ENCODE data around the gene HAGHL. TPM values are rescaled to one million over a fixed set of nuclear protein-coding genes. Genes with fewer than 3 reads are reported as not detected.

Gene HAGHL
- total and polyA plus RNA-seq, 12 donors, result 0.35 to 63.5 (median 6.0) TPM; not detected in 1

DNA sequence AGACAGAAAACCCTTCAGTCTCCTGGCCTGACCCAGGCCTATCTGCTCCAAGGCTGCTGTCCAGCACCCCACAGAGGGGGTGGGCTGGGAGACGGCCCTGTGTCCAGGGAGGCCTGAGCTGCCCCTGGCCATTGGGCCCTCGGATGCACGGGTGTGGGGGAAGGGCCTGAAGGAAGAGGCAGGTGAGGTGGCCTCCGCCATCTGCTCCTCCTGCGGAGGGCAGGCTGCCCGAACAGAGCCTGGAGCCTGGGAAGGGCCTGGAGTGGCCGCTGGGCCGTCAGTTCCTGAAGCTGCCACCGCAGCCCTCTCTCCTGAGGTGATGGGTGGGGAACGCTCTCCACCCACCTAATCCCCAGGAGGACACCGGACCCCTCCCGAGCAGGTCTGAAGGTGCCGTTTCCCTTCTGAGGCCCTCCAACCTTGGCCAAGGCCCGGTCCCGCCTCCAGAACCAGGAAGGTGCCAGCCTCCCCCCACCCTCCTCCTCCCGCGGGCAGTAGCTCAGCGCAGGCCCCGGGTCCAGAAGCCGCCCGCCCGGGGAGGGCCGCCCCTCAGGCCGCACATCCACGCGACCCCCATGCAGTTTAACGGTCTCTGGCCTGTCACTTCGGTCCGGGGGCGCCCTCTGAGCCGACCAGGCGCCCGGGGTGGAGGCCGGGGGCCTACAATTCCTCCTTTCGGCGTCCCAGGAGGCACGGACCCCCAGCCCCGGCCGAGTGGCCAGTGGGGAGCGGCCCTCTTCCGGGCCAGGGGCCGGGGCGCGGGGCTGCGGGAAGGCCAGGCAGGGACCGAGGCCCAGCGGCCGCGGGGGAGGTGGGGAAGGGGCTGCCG, 22.1 kb upstream of the HAGHL start:
- Histone ChIP-seq H3K27me3 (peaks cover 69% of the 10 kb centered on the region), H3K4me3 (no peak overlapping the region), H3K9me3 (replicated peaks in 1 of 3) (no peaks in the 10 kb centered on the region), H3K4me1 (replicated peaks in 1 of 2) (peaks cover 4 to 8% of the 10 kb centered on the region in 2 donors), H3K27ac (peak overlapping the region in 1 of 5 donors; percentile 52), H3K36me3 (replicated peaks in 1 of 2) (no peaks in the 10 kb centered on the region)
- DNase-seq, result no peak
- TF ChIP-seq, protein P1, sequence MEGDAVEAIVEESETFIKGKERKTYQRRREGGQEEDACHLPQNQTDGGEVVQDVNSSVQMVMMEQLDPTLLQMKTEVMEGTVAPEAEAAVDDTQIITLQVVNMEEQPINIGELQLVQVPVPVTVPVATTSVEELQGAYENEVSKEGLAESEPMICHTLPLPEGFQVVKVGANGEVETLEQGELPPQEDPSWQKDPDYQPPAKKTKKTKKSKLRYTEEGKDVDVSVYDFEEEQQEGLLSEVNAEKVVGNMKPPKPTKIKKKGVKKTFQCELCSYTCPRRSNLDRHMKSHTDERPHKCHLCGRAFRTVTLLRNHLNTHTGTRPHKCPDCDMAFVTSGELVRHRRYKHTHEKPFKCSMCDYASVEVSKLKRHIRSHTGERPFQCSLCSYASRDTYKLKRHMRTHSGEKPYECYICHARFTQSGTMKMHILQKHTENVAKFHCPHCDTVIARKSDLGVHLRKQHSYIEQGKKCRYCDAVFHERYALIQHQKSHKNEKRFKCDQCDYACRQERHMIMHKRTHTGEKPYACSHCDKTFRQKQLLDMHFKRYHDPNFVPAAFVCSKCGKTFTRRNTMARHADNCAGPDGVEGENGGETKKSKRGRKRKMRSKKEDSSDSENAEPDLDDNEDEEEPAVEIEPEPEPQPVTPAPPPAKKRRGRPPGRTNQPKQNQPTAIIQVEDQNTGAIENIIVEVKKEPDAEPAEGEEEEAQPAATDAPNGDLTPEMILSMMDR (IDR thresholded peaks at IDR 0.05), result no peak
- TF ChIP-seq POLR2A (IDR thresholded peaks at IDR 0.05), result no peak
- WGBS, 4 donors, result 9 to 31% (median 10%) methylated on average over 5 to 50 of the region's 50 CpGs
- intact Hi-C loops (cut with DNase I), result loop anchor here in 1 of 2 donors (5.0 kb wide), 1 partner anchor 78 kb away; no protein-coding TSS in a partner anchor

DNA sequence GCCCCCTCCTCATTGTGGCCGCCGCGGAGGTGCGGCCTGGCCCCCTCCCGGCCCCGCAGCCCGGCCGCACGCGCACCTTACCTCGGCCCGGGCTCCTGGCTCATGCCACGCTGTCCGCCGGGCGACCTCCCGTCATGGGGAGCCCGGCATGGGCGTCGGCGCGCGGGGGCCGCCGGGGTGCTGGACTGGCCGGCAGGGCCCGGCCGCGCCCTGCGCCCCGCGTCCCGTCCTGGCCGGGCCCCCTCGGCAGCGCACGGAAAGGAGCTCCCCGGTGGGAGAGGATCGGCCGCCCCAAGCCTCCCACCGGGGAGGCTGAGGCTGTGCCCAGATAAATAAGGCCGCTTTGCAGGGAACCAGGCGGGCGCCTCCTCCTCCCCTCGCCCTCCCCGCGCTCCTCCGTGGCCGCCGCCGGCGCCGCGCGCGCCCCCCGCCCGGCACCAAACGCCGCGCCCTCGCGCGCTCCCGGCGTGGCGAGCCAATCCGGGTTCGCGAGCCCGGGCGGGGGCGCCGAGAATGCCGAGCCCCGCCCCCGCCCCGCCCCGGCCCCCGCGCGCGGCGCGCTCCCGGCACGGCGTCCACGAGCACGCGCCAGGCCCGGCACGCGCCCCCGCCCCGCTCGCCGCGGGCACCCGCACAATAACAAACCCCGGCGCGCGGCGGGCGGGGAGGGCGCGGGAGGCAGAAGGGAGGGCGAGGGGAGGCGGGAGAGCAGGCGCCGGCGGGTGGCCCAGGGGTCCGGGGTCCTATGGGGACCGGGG, 21.3 kb upstream of the HAGHL start, which contains the start of gene FBXL16:
FBXL16 (minus strand) TSS at position 371 of the 758 bp plus-strand sequence. CDS start 8,396 bp downstream, outside the sequence.
- no peak for DNase-seq
- no peak within 1 kb of the TSS for H3K4me3 ChIP-seq
- intact Hi-C loops (cut with DNase I), result loop anchor here in 1 of 2 donors (5.0 kb wide), 1 partner anchor 77 kb away; no protein-coding TSS in a partner anchor
- no peak for TF ChIP-seq POLR2A (IDR thresholded peaks at IDR 0.05)
- TF ChIP-seq, protein P1 (IDR thresholded peaks at IDR 0.05), result no peak
- peaks cover 3 to 4% of the 10 kb centered on the region in 2 donors for H3K4me1 ChIP-seq (replicated peaks in 1 of 2)
- peaks cover 60% of the 10 kb centered on the region for H3K27me3 ChIP-seq
- H3K9me3 ChIP-seq (replicated peaks in 1 of 3), result no peaks in the 10 kb centered on the region
- H3K27ac ChIP-seq, result peak within 1 kb of the TSS in 1 of 5 donors; percentile 52
- H3K36me3 ChIP-seq (replicated peaks in 1 of 2), result no peaks in the 10 kb centered on the region
- 0 to 1% (median 1%) methylated on average over 1 to 115 of the region's 115 CpGs; no CpG with 5 or more reads in 1 of the 4 donors for WGBS, 4 donors

DNA sequence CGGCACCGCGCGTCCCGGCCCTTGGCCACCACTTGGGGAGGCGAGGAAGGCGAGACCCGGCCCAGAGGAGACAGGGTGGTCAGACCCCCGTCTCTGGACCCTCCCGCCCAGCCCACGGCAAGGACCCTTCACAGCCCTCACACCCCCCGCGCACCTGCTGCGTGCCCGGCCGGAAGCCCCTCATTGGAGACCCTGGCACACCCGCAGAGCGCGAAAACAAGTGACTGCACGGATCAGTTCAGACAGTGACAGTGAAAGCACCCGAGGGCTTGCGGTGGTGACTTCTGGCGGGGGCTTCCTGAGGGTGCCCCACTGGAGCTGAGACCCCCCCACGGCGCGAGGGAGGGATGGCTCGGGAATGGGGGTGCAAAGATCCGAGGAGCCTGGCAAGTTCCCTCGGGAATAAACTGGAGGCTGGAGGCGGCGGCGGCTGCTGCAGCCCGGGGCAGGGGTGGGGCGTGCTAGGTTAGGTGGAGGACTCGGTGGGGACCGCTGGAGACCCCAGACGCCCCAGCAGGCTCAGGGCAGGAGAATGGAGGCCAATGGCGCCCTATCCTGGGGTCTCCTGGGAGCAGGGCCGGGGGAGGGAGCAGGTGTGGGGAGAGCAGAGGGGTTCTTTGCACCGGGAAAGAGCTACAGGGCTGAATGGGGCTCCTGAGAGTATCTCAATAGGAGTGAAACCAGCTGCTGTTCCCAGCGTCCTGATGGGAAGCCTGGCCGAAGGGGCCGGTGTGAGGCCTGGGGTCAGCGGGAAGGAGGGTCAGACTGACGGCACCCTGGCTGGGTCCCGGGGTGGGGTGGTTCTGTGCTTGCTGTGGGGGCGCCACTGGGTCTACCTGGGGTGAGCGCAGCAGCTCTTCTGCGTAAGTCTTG, 20.5 kb upstream of the HAGHL start:
- H3K36me3 ChIP-seq (replicated peaks in 1 of 2), result no peaks in the 10 kb centered on the region
- DNase-seq, result no peak
- H3K9me3 ChIP-seq (replicated peaks in 1 of 3), result no peaks in the 10 kb centered on the region
- WGBS, 4 donors, result 5 to 6% (median 5%) methylated on average over 20 to 49 of the region's 49 CpGs; no CpG with 5 or more reads in 1 of the 4 donors
- peaks cover 58% of the 10 kb centered on the region for H3K27me3 ChIP-seq
- H3K4me3 ChIP-seq, result no peak overlapping the region
- peak overlapping the region in 1 of 5 donors; percentile 44 for H3K27ac ChIP-seq
- intact Hi-C loops (cut with DNase I), result loop anchor here in 1 of 2 donors (5.0 kb wide), 1 partner anchor 76 kb away; no protein-coding TSS in a partner anchor
- H3K4me1 ChIP-seq (replicated peaks in 1 of 2), result no peaks in the 10 kb centered on the region
- TF ChIP-seq, protein P1 (IDR thresholded peaks at IDR 0.05), result no peak
- TF ChIP-seq POLR2A (IDR thresholded peaks at IDR 0.05), result no peak

Data from adrenal gland (tissue), 12 donors.